IPS DF 4.7 (cell line): ENCODE measurements around the gene RCN2.

Experiments used
- DNase-seq: peaks from one replicate; pipeline ENCODE4 v3.0.0-alpha.2; 2013; ENCODE audit warnings: low spot score; ENCODE audit errors: extremely low read depth

The RCN2 gene

DNA sequence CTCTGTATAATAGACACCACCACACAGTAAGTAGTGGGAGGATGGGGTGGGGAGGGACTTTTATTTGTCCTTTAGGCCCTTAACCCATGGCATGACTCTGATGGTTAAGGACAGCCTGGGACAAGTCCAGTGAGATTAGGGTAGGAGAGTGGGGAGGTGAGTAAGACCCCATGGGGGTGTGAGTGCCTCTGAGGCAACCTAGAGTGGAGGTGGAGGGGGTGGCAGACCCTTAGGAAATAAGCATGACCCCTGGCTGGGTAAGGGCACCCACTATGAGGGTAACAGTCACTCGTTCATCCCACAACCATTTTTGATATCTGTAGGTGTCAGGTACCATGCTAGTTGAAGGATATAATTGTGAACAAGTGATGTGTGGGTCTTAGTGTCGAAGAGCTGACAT, 42.4 kb downstream of the RCN2 start:
- no peak for DNase-seq

DNA sequence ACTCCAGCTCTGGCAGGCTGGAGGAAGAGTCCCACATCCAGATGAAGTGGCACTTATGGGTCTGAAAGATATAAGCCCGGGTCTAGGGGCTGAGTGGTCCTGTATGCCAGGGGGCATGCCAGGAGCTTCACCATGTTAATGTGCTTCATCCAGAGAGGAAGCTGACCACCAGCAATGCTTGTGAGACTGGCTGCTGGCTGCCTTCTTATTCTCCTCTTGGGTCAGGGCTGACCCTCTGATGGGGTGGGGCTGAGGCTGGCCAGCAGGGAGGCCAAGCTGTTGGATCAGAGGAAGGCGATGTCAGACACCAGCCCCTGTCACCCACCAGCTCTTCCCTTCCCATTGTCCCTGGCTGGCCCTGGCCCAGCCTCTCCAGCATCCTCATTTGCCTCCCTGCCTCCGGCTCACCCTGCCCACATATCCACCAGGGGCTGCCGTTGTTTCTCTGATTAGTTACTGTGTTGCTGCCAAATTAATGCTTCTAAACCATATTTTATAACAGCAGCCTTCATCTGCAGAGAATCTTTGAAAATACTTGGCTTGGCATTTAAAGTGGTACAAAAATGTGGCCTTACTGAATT, 43.0 kb downstream of the RCN2 start:
- no peak for DNase-seq

DNA sequence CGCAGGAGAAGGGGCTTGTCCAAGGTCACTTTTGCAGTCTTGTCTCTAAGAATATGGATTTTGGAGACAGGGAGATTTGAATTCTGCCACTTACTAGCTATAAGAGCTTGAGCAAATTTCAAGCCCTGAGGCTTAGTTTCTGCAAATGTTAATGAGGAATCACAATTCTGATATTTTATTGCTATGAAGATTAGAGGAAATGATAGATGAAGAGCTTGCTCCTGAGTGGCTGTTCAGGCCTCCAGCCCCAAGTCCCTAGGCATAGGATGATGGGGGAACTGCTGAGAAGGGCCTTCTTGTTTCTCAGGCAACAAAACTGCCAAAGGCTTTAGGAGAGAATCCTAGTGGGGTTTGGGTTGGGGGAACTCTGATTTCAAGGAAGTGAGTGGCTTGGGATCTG, 44.6 kb downstream of the RCN2 start:
- no peak for DNase-seq

DNA sequence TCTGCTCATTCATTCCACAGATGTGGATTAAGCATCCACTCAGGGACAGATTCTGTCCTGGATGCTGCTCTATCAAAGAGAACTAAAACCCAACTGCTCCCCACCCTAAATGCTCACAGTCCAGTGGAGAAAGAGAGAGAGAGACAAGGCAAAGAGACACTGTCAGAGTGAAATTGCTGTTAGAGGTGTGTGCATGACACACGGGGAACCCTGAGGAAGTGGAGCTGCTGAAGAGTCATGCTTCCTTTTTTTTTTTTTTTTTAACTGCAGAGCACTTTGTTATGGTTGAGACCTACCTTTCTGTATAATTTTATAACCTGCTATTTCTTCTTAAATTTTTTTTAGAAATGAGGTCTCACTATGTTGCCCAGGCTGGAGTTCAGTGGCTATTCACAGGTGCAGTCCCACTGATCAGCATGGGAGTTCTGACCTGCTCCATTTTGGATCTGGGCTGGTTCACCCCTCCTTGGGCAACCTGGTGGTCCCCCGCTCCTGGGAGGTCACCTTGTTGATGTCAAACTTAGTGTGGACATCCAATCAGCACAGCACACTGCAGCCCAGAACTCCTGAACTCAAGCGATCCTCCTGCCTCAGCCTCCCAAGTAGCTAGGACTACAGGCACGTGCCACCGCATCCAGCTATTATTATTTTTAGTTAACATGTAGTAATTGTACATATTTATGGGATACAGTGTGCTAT, 45.2 kb downstream of the RCN2 start:
- no peak for DNase-seq

DNA sequence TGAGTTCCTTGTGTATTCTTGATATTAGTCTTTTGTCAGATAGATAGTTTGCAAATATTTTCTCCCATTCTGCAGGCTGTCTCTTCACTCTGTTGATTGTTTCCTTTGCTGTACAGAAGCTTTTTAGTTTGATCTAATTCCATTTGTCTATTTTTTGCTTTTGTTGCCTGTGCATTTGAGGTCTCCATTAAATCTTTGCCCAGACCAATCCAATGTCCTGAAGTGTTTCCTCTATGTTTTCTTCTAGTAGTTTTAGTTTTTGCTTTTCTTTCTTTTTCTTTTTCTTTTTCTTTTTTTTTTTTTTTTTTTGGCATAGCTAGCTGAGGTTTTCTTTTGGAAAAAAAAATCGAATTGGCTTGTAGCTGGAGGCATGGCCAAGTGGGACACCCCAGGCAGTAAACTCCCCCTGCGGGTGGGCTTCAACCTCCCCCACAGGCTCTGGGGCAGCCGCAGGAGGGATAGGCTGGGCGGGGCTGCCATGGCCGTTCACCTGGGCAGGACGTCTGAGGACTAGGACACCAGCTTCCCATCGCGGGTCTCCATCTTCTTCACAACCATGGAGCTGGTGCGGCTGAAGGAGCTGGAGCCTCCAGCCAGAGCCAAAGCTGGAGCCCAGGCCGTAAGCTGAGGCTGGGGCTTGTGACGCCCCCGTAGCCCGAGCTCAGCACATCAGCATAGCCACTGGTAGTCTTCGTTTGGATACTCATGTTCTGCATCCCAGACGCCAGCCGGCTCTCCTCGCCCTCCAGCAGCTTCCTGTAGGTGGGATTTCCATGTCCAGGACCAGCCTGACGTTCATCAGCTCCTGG, 47.2 kb downstream of the RCN2 start:
- DNase-seq, result no peak

DNA sequence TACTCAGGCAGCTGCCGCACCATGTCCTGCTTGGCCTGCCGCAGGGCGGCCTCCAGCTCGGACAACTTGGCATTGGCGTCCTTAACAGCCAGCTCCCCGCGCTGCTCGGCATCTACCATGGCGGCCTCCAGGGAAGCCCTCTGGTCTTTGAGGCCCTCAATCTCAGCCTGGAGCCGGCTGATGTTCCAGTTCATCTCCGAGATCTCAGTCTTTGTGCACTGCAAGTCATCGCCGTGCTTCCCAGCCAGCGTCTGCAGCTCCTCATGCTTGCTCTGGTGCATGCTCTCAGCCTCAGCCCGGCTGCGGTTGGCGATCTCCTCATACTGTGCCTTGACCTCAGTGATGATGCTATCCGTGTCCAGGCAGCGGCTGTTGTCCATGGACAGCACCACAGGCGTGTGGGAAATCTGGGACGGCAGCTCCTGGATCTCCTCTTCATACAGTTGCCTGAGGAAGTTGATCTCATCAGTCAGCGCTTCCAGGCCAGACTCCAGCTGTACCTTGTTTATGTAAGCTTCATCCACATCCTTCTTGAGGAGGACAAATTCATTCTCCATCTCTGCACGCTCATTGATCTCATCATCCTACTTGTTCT, 47.9 kb downstream of the RCN2 start:
- DNase-seq, result no peak

DNA sequence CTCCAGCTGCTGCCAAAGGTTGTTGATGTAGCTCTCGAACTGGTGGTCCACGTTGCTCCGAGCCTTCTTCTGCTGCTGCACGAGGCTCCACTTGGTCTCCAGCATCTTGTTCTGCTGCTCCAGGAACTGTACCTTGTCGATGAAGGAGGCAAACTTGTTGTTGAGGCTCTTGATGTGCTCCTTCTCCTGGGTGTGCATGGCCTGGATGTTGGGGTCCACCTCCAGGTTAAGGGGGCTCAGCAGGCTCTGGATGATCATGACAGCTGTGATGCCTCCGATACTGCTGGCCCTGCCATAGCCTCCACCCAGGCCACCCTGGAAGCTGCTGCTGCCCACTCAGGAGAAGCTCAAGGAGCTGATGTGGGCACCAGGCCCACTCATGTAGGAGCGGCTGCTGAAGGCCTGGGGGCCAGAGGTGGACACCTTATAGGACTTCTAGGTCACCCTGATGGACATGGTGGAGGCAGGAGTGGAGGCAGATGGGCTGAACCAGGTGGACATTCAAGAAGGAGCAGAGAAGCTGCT, 48.5 kb downstream of the RCN2 start:
- no peak for DNase-seq

DNA sequence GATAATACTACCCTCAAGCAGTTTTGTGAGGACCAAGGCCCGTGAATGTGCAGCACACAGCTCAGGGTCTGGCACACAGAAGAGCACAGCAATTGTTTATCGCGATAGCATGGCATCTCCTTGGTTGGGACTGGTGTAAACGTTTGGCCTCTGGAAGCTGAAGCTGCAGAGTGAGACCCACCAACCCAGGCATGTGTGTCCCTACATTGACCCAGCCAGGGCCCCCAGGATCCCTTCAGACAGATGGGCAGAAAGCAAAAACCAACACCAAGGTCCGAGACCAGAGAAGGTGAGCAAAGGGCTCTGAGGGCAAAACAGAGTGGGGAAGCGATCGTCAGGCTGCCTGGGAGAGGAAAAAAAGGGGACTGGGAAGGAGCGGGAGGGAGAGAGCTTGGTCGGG, 50.8 kb downstream of the RCN2 start:
- DNase-seq, result no peak

DNA sequence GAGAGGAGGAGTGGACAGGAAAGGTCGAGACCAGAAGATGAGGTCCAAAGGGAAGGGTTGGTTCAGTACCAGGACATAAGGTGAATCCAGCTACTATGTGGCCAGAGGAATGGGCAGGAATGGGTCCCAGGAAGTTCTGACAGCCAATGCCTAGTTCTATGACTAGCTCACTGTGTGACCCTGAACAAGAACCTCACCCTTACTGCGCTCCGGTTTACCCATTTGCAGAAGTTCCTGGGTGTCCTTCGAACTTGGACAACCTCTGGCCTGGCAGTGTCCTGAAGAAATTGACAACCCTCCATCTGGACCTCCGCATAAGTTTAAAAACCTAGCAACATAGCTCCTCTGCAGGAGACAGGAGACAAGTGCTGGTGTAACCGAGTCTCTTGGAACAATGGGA, 51.2 kb downstream of the RCN2 start:
- no peak for DNase-seq

DNA sequence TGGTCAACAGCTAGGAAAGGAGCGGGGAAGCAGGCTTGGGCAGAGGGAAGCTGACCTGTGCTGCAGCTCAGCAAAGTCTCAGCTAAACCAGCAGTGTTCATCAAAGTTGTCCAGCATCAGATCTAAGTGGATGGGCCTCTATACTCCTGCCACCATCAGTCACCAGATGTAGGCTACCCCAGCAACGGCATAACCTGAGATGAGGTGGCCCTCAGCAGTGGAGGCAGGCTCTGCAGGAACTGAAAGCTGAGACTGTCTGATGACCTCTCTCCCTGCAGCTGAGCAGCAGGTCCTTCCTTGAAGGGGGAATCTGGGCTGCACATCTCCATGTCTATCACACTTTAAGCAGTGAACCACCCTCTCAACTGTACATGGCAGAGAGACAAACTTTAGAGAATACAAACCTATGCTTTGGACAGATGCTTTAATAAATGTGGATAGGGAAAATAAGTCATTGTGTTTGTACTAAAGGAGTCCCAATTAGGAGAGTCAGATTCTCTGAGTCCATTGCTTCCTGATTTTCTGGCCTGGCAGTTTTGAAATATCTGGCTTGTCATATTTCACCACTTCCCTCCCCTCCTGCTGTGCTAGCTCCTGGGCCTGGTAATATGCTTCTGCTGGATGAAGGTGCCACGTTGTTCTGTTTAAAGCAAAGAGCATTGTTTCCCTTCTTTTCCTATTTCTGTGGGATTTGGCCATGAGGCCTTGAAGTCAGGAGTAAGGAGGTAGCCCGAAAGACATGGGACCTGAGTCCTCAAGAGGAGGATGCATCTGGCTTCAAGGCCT, 52.2 kb downstream of the RCN2 start:
- DNase-seq, result no peak

DNA sequence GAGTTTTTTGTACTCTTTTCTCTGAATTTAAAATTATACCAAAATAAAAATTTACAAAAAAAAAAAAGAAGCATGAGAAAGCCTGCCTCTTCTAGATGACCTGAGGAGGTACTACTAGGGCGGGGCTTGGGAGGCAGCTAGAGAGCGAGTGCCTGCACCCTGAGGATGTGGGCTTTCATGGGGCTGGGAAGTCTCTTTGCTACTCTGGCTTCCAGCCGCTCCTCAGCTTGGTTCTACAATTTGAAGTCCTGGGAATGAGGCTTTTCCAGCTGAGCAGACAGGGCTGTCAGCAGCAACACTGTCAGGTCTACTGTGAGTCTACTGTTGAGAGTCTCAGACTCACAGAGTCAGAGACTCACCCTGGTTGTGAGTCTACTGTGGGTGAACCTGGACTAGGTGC, 55.2 kb downstream of the RCN2 start:
- no peak for DNase-seq

DNA sequence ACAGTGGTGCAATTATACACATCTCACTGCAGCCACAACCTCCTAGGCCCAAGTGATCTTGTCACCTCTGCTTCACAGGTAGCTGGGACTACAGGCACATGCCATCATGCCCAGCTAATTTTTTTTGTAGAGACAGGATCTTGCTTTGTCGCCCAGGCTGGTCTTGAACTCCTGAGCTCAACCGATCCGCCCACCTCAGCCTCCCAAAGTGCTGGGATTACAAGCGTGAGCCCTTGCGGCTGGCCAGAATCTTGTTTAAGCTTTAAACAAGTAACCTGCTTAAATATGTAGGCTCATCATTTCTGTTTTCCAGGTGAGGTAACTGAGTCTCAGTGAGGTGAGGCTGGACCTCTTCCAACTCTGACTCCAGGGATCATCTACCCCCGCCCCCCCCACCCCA, 55.7 kb downstream of the RCN2 start:
- DNase-seq, result no peak

DNA sequence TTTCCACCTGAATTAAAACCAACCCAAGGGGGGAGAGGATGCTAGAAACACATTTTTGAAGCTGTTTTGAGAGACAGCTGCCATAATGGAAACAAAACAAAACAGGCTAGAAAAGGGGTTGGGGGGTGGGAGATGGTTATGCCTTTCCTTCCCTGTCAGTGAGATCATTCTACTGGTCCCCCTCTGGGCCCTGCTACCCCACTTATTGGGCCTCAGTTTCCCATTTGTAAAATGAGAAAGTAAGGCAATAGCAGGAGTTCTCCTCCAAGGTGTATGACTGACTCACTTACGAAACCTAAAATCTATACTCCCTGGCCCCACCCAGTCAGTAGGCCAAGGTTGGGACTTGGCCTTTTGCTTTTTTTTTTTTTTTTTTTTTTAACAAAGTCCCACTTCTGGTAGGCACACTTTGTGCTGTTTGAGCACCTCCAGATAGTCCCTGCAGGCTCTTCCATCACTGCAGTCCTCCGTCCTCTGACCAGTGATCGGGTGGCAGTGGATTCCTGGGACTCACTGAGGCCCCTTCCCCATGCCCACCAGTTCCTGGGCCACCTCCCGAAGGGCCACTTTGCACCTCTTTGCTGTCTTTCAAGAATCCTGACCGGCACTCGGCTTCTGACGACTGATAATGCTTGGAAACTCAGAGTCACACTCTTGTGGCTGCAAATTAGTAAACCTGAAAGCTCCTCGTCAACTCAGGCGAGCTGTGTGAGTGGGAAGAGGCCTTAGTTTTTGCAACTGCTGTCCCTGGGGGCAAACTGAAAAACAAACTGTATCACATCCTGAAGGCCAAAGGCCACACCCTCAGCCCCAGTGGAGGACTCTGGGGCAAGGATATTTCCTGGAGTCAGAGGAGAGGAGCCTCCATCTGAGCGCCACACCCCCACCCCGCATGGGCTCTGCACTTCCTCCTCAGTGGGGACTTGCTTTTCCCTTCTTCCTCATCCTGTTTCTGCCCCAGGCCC, 56.6 kb downstream of the RCN2 start:
- no peak for DNase-seq

DNA sequence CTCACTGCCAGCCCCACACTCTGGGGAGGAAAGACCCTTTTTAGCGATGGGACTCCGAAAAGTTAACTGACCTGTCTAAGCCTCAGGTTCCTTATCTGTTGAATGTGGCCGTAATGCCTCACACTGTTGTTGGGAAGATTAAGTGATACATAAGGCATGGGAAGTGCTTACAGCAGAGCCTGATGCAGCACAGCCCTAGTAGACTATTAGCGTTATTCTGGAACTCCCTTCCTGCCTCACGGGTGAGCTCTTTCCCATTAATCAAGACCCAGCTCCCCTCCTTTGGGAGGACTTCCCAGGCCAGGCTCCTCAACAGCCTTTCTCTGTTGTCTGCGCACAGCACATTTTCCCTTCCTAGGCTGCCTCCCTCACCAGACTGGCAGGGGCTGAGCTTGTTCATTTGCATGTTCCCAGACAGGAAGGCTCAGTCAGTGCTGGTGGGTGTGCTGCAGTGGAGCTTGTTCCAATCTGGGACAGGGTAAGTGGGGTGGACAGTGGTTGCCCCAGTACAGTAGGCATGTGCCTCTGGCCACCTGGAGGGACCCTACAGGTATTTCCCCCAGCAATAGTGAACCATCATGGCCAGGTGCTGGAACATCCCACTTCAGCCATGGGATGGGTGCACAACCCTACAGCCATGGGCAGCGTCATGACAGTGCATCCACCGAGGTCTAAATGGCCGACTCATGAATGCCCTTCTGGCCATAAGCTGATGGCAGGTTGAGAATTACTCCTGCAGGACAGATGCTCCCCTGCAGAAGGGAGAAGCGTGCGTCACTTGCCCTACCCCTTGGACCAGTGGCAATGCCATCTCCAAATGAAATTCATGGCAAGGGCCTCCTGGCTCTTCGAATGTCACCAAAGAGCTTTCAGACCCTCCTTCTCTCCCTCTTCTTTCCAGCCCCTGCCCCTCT, 57.6 kb downstream of the RCN2 start:
- no peak for DNase-seq

DNA sequence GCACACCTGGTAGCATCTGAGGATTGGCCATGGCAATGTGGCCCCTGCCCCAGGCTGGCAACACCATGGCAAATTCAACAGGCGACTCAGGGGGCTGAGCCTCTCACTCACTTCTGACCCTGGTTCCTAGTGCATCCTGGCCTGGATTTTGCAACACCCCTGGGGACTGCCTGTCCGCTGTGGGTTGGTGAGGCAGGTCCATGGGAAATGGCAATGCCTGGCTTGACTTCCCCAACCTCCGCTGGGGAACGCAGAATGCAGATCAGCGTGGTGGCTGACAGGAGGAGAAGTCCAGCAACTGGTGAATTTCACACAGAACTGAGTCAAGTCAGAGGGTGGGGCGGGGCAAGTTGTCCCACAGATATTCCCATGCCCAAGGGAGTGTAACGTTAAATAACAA, 59.5 kb downstream of the RCN2 start:
- no peak for DNase-seq

DNA sequence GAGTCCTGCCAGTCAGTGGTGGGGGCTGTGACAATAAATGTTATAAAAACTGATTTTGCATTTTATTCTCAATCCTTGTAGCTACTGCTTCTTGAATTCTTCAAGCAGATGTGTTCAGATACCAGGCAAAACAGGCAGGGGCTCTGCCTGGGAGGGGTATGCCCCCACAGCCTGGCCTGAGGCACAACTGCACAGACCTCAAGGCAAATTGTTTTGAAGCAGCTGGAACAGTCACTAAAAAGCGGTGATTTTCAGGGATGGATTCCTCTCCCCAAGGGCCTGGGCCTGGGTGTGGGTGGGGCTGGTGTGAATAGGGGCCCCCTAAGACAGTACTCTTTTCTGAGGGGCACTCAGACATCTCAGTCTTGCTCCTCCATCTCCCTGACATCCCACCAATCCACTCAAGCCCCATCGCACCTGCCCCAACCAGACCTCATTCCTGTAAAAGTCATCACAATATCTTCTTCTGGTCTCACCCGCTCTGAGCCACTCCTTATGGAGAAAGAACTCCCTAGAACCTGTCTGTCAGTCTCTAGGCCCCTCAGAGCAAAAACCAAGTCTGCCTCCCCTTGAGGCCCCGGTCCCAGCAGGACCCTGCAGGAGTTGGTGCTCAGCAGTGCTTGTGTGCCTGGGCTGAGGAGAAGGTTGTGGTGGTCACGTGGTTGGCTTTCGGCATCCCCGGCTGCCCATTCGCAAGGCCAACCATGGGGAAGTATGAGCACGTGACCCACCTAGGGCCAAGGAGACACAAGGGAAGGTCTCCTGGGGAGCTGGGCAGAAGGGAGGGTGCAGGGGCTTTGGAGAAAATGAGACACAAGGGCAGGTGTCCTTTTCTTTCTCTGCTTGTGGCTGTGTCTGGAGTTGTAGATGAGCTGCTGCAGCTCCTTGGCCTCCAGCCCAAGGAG, 60.4 kb downstream of the RCN2 start:
- DNase-seq, result no peak

DNA sequence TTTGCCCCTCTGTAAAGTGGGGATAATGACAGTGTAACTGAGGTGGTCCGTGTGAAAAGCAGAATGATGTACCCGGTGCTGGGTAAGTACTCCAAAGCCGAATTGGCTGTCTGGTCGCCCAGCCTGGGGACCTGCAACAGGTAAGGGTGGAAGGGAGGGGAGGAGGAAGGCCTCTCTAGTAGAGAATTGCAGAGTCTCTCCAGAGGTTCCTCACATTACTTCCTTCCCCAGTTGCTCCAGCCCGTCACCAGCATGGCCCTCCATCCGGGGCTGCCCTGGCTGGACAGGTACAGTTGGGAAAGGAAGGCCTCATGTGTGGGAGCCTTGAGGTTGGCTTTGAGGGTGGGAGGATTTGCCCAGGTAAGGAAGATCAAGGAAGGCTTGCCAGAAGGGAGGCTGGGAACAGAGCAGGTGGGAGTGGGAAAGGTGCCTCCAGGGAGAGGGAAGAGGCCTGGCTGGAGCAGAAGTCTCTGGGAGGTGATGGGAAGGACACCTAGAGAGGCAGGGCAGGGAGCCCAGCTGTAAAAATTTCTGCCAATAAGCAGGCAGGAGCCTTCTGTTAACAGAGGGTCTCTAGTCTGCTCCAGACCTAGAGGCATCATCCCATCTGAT, 61.7 kb downstream of the RCN2 start:
- DNase-seq, result no peak

DNA sequence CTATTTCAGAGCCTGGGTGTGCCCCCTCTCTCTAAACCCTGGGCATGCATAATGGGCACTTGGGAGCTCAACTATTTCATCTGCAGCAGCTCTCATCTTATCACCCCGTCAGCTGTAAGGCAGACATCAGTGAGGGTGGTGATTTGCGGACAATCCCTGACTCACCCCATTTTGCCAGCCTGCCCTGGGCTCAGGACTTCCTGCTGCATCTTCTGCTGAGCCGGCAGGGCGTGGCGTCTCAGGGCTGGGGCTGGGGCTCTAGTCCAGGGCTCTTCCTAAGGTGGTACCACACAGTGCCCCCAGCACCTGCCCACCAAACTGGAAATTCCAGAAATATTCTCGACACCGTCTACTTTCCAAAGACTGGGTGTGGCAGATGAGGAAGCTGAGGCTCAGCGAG, 62.5 kb downstream of the RCN2 start:
- DNase-seq, result no peak
